HEK293 (cell line): ENCODE results near the gene CDC20.

Experiments used
- CTCF ChIA-PET: fragments of 350-600 bp; formaldehyde crosslinking; extraction: SDS; loops from one replicate; lab custom pipeline; 2021; ENCODE audit warnings: antibody characterized with exemption; lab: Yijun Ruan, JAX
- POLR2A ChIA-PET: fragments of 300-600 bp; formaldehyde crosslinking; extraction: SDS; loops from one replicate; lab custom pipeline; 2020; ENCODE audit warnings: antibody characterized with exemption, inconsistent platforms; lab: Yijun Ruan, JAX
- H3K27ac ChIP-seq: fragments of 200-500 bp; sonication (Bioruptor generic); 2 replicates; pipeline ENCODE4 v1.5.1; 2014; ENCODE audit warnings: low read depth, low read length, control low read depth, inconsistent platforms; ENCODE audit errors: extremely low read depth
- H3K36me3 ChIP-seq, 2 experiments: fragments of 200-500 bp in 1 of 2; sonication (Bioruptor generic) in 1 of 2; 1 replicate in 1 of 2; 2 replicates in 1 of 2; pipeline ENCODE4 v1.5.1; 2014 to 2017; ENCODE audit warnings: inconsistent platforms in 2 of 2, low read length in 2 of 2; ENCODE audit not compliant: control insufficient read depth in 2 of 2, insufficient read depth in 1 of 2
- H3K4me1 ChIP-seq: fragments of 200-500 bp; sonication (Bioruptor generic); 2 replicates; pipeline ENCODE4 v1.5.1; 2014; ENCODE audit warnings: mild to moderate bottlenecking, low read length, inconsistent platforms; ENCODE audit not compliant: control insufficient read depth, insufficient read depth
- H3K4me3 ChIP-seq: 2 replicates; pipeline ENCODE4 v1.5.1; 2011; ENCODE audit warnings: low read depth, mild to moderate bottlenecking, control low read depth, low read length, moderate library complexity
- H3K9me3 ChIP-seq: fragments of 200-500 bp; sonication (Bioruptor generic); 2 replicates; pipeline ENCODE4 v1.5.1; 2014; ENCODE audit warnings: low read depth, low read length, inconsistent platforms; ENCODE audit not compliant: control insufficient read depth, insufficient read depth
- EGR2 ChIP-seq: fragments of 450-650 bp; formaldehyde crosslinking; IDR thresholded peaks from 2 replicates; pipeline ENCODE4 v1.5.1; 2016; ENCODE audit warnings: low read depth, missing biosample characterization, missing genetic modification characterization
- GLI4 ChIP-seq: fragments of 450-650 bp; formaldehyde crosslinking; IDR thresholded peaks from 2 replicates; pipeline ENCODE4 v1.5.1; 2016; ENCODE audit warnings: missing biosample characterization, missing genetic modification characterization
- SALL2 ChIP-seq: fragments of 450-650 bp; formaldehyde crosslinking; IDR thresholded peaks from 2 replicates; pipeline ENCODE4 v1.5.0; 2017; ENCODE audit warnings: missing biosample characterization, mild to moderate bottlenecking, missing genetic modification characterization, borderline replicate concordance
- SCRT2 ChIP-seq: fragments of 450-650 bp; formaldehyde crosslinking; IDR thresholded peaks from 2 replicates; pipeline ENCODE4 v1.5.1; 2016; ENCODE audit warnings: missing biosample characterization, missing genetic modification characterization
- SETDB1 ChIP-seq: IDR thresholded peaks from one replicate; pipeline ENCODE4 v1.6.1; 2017; ENCODE audit warnings: mild to moderate bottlenecking, low read length, moderate library complexity, mixed read lengths; ENCODE audit not compliant: insufficient read length
- ZIC2 ChIP-seq: fragments of 450-650 bp; formaldehyde crosslinking; IDR thresholded peaks from 2 replicates; pipeline ENCODE4 v1.5.1; 2016; ENCODE audit warnings: missing biosample characterization, missing genetic modification characterization
- ZNF10 ChIP-seq: fragments of 450-650 bp; formaldehyde crosslinking; IDR thresholded peaks from 2 replicates; pipeline ENCODE4 v1.5.1; 2017; ENCODE audit warnings: missing biosample characterization, missing genetic modification characterization
- ZNF146 ChIP-seq: fragments of 450-650 bp; formaldehyde crosslinking; IDR thresholded peaks from 2 replicates; pipeline ENCODE4 v1.5.1; 2016; ENCODE audit warnings: missing biosample characterization, missing genetic modification characterization
- ZNF184 ChIP-seq: fragments of 450-650 bp; IDR thresholded peaks from 2 replicates; pipeline ENCODE4 v1.5.1; 2018; ENCODE audit warnings: missing biosample characterization, mild to moderate bottlenecking, missing genetic modification characterization
- ZNF223 ChIP-seq: fragments of 450-650 bp; formaldehyde crosslinking; IDR thresholded peaks from 2 replicates; pipeline ENCODE4 v1.5.1; 2016; ENCODE audit warnings: missing biosample characterization, missing genetic modification characterization
- ZNF248 ChIP-seq: fragments of 450-650 bp; formaldehyde crosslinking; IDR thresholded peaks from 2 replicates; pipeline ENCODE4 v1.5.1; 2017; ENCODE audit warnings: missing biosample characterization, missing genetic modification characterization
- ZNF354C ChIP-seq: fragments of 450-650 bp; formaldehyde crosslinking; IDR thresholded peaks from 2 replicates; pipeline ENCODE4 v1.5.1; 2016; ENCODE audit warnings: missing biosample characterization, missing genetic modification characterization, low read depth, borderline replicate concordance
- ZNF530 ChIP-seq: fragments of 450-650 bp; formaldehyde crosslinking; IDR thresholded peaks from 2 replicates; pipeline ENCODE4 v1.5.1; 2016; ENCODE audit warnings: low read depth, missing biosample characterization, missing genetic modification characterization
- ZNF555 ChIP-seq: fragments of 450-650 bp; formaldehyde crosslinking; conservative IDR thresholded peaks from 2 replicates; pipeline ENCODE4 v1.5.1; 2017; ENCODE audit warnings: missing biosample characterization, mild to moderate bottlenecking, missing genetic modification characterization, inconsistent platforms
- ZNF596 ChIP-seq: fragments of 450-650 bp; IDR thresholded peaks from 2 replicates; pipeline ENCODE4 v1.5.0; 2018; ENCODE audit warnings: missing biosample characterization, mild to moderate bottlenecking, missing genetic modification characterization, moderate library complexity
- ZNF629 ChIP-seq: fragments of 450-650 bp; formaldehyde crosslinking; IDR thresholded peaks from 2 replicates; pipeline ENCODE4 v1.5.1; 2017; ENCODE audit warnings: missing biosample characterization, missing genetic modification characterization
- ZNF677 ChIP-seq: fragments of 450-650 bp; IDR thresholded peaks from 2 replicates; pipeline ENCODE4 v1.5.0; 2018; ENCODE audit warnings: missing biosample characterization, mild to moderate bottlenecking, missing genetic modification characterization, moderate library complexity
- ZNF701 ChIP-seq: fragments of 450-650 bp; formaldehyde crosslinking; IDR thresholded peaks from 2 replicates; pipeline ENCODE4 v1.5.1; 2016; ENCODE audit warnings: missing biosample characterization, missing genetic modification characterization
- ZNF777 ChIP-seq: fragments of 450-650 bp; formaldehyde crosslinking; IDR thresholded peaks from 2 replicates; pipeline ENCODE4 v1.5.1; 2017; ENCODE audit warnings: missing biosample characterization, missing genetic modification characterization, borderline replicate concordance
- TF ChIP-seq, protein P1 (sequence below): fragments of 450-650 bp; IDR thresholded peaks from 2 replicates; pipeline ENCODE4 v1.5.1; 2018; ENCODE audit warnings: missing biosample characterization, mild to moderate bottlenecking, missing genetic modification characterization
- TF ChIP-seq, protein P2 (sequence below): fragments of 450-650 bp; formaldehyde crosslinking; IDR thresholded peaks from 2 replicates; pipeline ENCODE4 v1.5.1; 2016; ENCODE audit warnings: missing biosample characterization, missing genetic modification characterization

The CDC20 gene

DNA sequence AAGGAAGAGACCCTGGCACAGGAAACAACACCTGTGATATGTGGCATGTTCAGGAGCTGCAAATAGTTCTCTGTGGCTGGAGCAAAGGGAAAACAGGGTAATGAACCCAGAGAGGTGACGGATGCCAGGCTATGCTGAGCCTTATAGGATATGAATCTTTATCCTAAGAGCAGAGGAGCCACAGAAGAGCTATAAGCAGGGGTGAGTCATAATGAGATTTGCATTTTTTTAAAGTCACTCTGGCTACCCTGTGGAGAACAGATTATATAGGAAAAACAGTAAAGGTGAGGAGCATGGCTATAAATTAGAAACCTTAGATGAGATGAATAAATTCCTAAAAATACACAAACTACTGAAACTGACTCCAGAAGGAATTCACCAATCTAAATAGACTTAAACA is 34.0 kb upstream of the CDC20 start:
- Histone ChIP-seq H3K36me3 (no peaks in the 10 kb centered on the region), H3K4me1 (no peaks in the 10 kb centered on the region), H3K27ac (no peak overlapping the region), H3K9me3 (no peaks in the 10 kb centered on the region)
- POLR2A ChIA-PET, result no interaction called here
- CTCF ChIA-PET, result no interaction called here
- no peak for TF ChIP-seq ZNF596 (tag by site-specific recombination)
- TF ChIP-seq ZIC2 (tag by site-specific recombination), result no peak
- no peak for TF ChIP-seq ZNF223 (tag by site-specific recombination)
- TF ChIP-seq EGR2 (tag by site-specific recombination), result no peak
- no peak for TF ChIP-seq ZNF677 (tag by site-specific recombination)
- TF ChIP-seq, protein P1, sequence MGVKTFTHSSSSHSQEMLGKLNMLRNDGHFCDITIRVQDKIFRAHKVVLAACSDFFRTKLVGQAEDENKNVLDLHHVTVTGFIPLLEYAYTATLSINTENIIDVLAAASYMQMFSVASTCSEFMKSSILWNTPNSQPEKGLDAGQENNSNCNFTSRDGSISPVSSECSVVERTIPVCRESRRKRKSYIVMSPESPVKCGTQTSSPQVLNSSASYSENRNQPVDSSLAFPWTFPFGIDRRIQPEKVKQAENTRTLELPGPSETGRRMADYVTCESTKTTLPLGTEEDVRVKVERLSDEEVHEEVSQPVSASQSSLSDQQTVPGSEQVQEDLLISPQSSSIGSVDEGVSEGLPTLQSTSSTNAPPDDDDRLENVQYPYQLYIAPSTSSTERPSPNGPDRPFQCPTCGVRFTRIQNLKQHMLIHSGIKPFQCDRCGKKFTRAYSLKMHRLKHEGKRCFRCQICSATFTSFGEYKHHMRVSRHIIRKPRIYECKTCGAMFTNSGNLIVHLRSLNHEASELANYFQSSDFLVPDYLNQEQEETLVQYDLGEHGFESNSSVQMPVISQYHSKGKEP (tag by site-specific recombination), result no peak
- TF ChIP-seq SCRT2 (tag by site-specific recombination), result no peak
- TF ChIP-seq SALL2, result no peak
- no peak for TF ChIP-seq ZNF354C (tag by site-specific recombination)
- TF ChIP-seq, protein P2, sequence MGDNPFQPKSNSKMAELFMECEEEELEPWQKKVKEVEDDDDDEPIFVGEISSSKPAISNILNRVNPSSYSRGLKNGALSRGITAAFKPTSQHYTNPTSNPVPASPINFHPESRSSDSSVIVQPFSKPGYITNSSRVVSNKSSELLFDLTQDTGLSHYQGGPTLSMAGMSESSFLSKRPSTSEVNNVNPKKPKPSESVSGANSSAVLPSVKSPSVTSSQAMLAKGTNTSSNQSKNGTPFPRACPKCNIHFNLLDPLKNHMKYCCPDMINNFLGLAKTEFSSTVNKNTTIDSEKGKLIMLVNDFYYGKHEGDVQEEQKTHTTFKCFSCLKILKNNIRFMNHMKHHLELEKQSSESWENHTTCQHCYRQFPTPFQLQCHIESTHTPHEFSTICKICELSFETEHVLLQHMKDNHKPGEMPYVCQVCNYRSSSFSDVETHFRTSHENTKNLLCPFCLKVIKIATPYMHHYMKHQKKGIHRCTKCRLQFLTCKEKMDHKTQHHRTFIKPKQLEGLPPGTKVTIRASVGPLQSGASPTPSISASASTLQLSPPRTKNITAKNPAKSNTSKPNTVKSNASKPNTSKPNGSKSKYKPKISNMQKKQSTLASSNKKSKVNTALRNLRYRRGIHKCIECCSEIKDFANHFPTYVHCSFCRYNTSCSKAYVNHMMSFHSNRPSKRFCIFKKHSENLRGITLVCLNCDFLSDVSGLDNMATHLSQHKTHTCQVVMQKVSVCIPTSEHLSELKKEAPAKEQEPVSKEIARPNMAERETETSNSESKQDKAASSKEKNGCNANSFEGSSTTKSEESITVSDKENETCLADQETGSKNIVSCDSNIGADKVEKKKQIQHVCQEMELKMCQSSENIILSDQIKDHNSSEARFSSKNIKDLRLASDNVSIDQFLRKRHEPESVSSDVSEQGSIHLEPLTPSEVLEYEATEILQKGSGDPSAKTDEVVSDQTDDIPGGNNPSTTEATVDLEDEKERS (tag by site-specific recombination), result no peak
- TF ChIP-seq GLI4 (tag by site-specific recombination), result no peak
- no peak for TF ChIP-seq ZNF555 (tag by site-specific recombination)
- no peak for TF ChIP-seq ZNF629 (tag by site-specific recombination)
- no peak for TF ChIP-seq ZNF248 (tag by site-specific recombination)
- TF ChIP-seq ZNF701, result no peak
- TF ChIP-seq, all 188 proteins: peak for 0
- H3K4me3 ChIP-seq, result no peak overlapping the region

DNA sequence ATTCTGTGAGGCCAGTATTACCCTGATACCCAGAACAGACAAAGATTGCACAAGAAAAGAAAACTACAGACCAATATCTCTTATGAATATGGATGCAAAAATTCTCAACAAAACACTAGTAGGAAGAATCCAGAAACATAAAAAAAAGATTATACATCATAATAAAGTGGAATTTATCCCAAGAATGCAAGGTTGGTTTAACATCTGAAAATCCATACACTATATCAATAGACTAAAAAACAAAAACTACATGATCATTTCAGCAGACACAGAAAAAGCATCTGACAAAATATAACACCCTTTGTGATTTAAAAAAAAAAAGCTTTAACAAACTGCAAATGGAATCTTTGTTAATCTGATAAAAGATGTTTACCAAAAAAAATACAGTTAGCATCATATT is 33.4 kb upstream of the CDC20 start:
- H3K4me3 ChIP-seq, result no peak overlapping the region
- ChIA-PET POLR2A (no interaction called here), CTCF (no interaction called here)
- no peak overlapping the region for H3K27ac ChIP-seq
- no peaks in the 10 kb centered on the region for H3K36me3 ChIP-seq
- no peaks in the 10 kb centered on the region for H3K9me3 ChIP-seq
- no peaks in the 10 kb centered on the region for H3K4me1 ChIP-seq
- TF ChIP-seq SETDB1, result peak; percentile 73
- no peak for TF ChIP-seq ZNF777 (tag by site-specific recombination)
- TF ChIP-seq, all 188 proteins: peak for 1

DNA sequence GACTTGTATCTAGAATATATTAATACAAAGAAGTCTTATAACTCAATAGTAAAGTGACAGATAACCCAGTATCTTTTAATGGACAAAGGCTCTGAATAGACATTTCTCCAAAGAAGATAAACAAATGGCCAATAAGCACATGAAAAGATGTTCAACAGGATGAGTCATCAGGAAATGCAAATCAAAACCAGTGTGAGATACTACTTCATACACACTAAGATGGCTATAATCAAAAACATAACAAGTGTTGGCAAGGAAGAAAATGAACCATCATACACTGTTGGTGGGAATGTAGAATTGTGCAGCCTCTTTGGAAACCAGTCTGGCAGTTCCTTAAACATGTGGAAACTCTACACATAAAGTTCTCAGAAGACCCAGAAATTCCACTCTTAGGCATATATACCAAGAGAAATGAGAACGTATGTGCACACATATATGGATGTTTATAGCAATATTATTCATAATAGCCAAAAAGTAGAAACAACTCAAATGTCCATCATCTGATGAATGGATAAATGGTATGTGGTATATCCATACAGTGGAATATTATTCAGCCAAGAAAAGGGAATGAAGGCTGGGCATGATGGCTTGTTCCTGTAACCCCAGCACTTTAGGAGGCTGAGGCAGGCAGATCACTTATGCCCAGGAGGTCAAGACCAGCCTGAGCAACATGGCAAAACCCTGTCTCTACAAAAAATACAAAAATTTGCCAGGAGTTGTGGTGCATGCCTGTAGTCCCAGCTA is 31.1 kb upstream of the CDC20 start:
- POLR2A ChIA-PET, result no interaction called here
- Histone ChIP-seq H3K9me3 (no peaks in the 10 kb centered on the region), H3K4me1 (no peaks in the 10 kb centered on the region), H3K36me3 (no peaks in the 10 kb centered on the region), H3K4me3 (no peak overlapping the region), H3K27ac (no peak overlapping the region)
- CTCF ChIA-PET, result no interaction called here
- no peak for TF ChIP-seq ZNF184 (tag by site-specific recombination)
- no peak for TF ChIP-seq ZNF10 (tag by site-specific recombination)
- no peak for TF ChIP-seq ZNF223 (tag by site-specific recombination)
- TF ChIP-seq ZNF530 (tag by site-specific recombination), result no peak
- TF ChIP-seq ZNF146 (tag by site-specific recombination), result peak; percentile 95
- TF ChIP-seq ZNF677 (tag by site-specific recombination), result no peak
- TF ChIP-seq, protein P2 (tag by site-specific recombination), result 0 out of 2 replicates have a peak, but pooled peaks have one; percentile 58
- TF ChIP-seq EGR2 (tag by site-specific recombination), result no peak
